IMR-90 (cell line): ENCODE results near the gene BRF1. TPM values are rescaled to one million over a fixed set of nuclear protein-coding genes. Genes with fewer than 3 reads are reported as not detected.

Source experiments
- ATAC-seq: fragments of 200-7000 bp; cut with Tn5 transposase; 2 replicates; pipeline ENCODE4 v1.9.1; 2020; ENCODE audit warnings: low read depth, mild to moderate bottlenecking, moderate library complexity
- BruUV-seq: library from RNA; stranded (reverse); fragments of 400-500 nt; replicated peaks from 2 replicates; lab custom pipeline; 2021; lab: Mats Ljungman, UMichigan
- CTCF ChIA-PET: fragments of 300-600 bp; formaldehyde crosslinking; extraction: SDS; loops from one replicate; lab custom pipeline; 2021; ENCODE audit warnings: antibody characterized with exemption; lab: Yijun Ruan, JAX
- POLR2A ChIA-PET: fragments of 300-600 bp; sonication (Branson Sonifier 250); formaldehyde crosslinking; loops from one replicate; lab custom pipeline; 2022; ENCODE audit warnings: antibody characterized with exemption; ENCODE audit not compliant: unreplicated experiment; lab: Charles Lee
- DNase-seq: peaks from one replicate; pipeline ENCODE4 v3.0.0; 2013
- H2AFZ ChIP-seq: replicated peaks from 2 replicates; pipeline ENCODE3; 2013; ENCODE audit warnings: low read length, mild to moderate bottlenecking; ENCODE audit not compliant: poor library complexity
- H2AK5ac ChIP-seq: 2 replicates; pipeline ENCODE4 v1.6.1; 2013; ENCODE audit warnings: low read depth, low read length, inconsistent platforms
- H2AK9ac ChIP-seq: replicated peaks from 2 replicates; pipeline ENCODE3; 2013; ENCODE audit warnings: mild to moderate bottlenecking, low read depth, low read length, moderate library complexity; ENCODE audit not compliant: poor library complexity
- H2BK120ac ChIP-seq: 2 replicates; pipeline ENCODE4 v1.6.1; 2013; ENCODE audit warnings: low read depth, low read length, inconsistent platforms
- H2BK15ac ChIP-seq: 3 replicates; pipeline ENCODE4 v1.6.1; 2013; ENCODE audit warnings: low read depth, low read length, inconsistent platforms
- H2BK20ac ChIP-seq: 2 replicates; pipeline ENCODE4 v1.6.1; 2013; ENCODE audit warnings: low read depth, mild to moderate bottlenecking, inconsistent platforms, low read length, moderate library complexity
- H2BK5ac ChIP-seq: 2 replicates; pipeline ENCODE4 v1.6.1; 2013; ENCODE audit warnings: mild to moderate bottlenecking, low read depth, low read length, inconsistent platforms; ENCODE audit not compliant: poor library complexity, severe bottlenecking
- H3K14ac ChIP-seq: replicated peaks from 2 replicates; pipeline ENCODE4 v1.6.1; 2013; ENCODE audit warnings: low read depth, low read length, inconsistent platforms
- H3K18ac ChIP-seq: 2 replicates; pipeline ENCODE4 v1.6.1; 2013; ENCODE audit warnings: low read depth, low read length, control low read depth
- H3K23ac ChIP-seq: 2 replicates; pipeline ENCODE4 v1.6.1; 2013; ENCODE audit warnings: low read depth, low read length, inconsistent platforms
- H3K27ac ChIP-seq: 2 replicates; pipeline ENCODE4 v1.5.1; 2013; ENCODE audit warnings: mild to moderate bottlenecking, control low read depth, low read length; ENCODE audit not compliant: insufficient read depth
- H3K27me3 ChIP-seq: 2 replicates; pipeline ENCODE4 v1.6.1; 2013; ENCODE audit warnings: low read length; ENCODE audit not compliant: control insufficient read depth, insufficient read depth
- H3K36me3 ChIP-seq: 2 replicates; pipeline ENCODE4 v1.6.1; 2013; ENCODE audit warnings: low read length, mixed read lengths; ENCODE audit not compliant: control insufficient read depth, insufficient read depth
- H3K4ac ChIP-seq: 2 replicates; pipeline ENCODE4 v1.6.1; 2013; ENCODE audit warnings: low read depth, low read length, inconsistent platforms
- H3K4me1 ChIP-seq: 2 replicates; pipeline ENCODE4 v1.6.1; 2013; ENCODE audit warnings: low read length, mixed read lengths; ENCODE audit not compliant: control insufficient read depth, insufficient read depth
- H3K4me2 ChIP-seq: 2 replicates; pipeline ENCODE4 v1.6.1; 2013; ENCODE audit warnings: low read depth, mild to moderate bottlenecking, control low read depth, low read length, moderate library complexity
- H3K4me3 ChIP-seq: 2 replicates; pipeline ENCODE4 v1.5.1; 2013; ENCODE audit warnings: low read depth, mild to moderate bottlenecking, control low read depth, low read length, moderate library complexity; ENCODE audit not compliant: insufficient read depth
- H3K56ac ChIP-seq: 2 replicates; pipeline ENCODE4 v1.6.1; 2013; ENCODE audit warnings: low read length, inconsistent platforms; ENCODE audit not compliant: insufficient read depth; ENCODE audit errors: extremely low read depth
- H3K79me1 ChIP-seq, 2 experiments: 2 replicates each; pipeline ENCODE4 v1.6.1; 2013; ENCODE audit warnings: low read length in 2 of 2, inconsistent platforms in 1 of 2, low read depth in 1 of 2
- H3K9ac ChIP-seq: 2 replicates; pipeline ENCODE4 v1.6.1; 2013; ENCODE audit warnings: low read depth, low read length, control low read depth
- H3K9me1 ChIP-seq: 2 replicates; pipeline ENCODE4 v1.6.1; 2013; ENCODE audit warnings: low read length, inconsistent platforms; ENCODE audit not compliant: insufficient read depth
- H3K9me3 ChIP-seq: 2 replicates; pipeline ENCODE4 v1.6.1; 2013; ENCODE audit warnings: low read length; ENCODE audit not compliant: control insufficient read depth, insufficient read depth
- H4K20me1 ChIP-seq: 2 replicates; pipeline ENCODE4 v1.6.1; 2013; ENCODE audit warnings: low read length, inconsistent platforms; ENCODE audit not compliant: insufficient read depth
- H4K5ac ChIP-seq: 2 replicates; pipeline ENCODE4 v1.6.1; 2013; ENCODE audit warnings: mild to moderate bottlenecking, low read depth, low read length, control low read depth
- H4K8ac ChIP-seq, 2 experiments: 2 replicates each; pipeline ENCODE4 v1.6.1; 2013; ENCODE audit warnings: low read depth in 2 of 2, low read length in 2 of 2, control low read depth in 1 of 2, inconsistent platforms in 1 of 2
- H4K91ac ChIP-seq: 2 replicates; pipeline ENCODE4 v1.6.1; 2013; ENCODE audit warnings: low read depth, low read length, inconsistent platforms; ENCODE audit not compliant: insufficient read depth
- MAFK ChIP-seq: IDR thresholded peaks from 2 replicates; pipeline ENCODE4 v1.6.1; 2012; ENCODE audit warnings: low read depth, low read length, improper control_type of control experiment
- NFE2L2 ChIP-seq: fragments of 150-350 bp; IDR thresholded peaks from 2 replicates; pipeline ENCODE4 v1.6.1; 2016; ENCODE audit warnings: low read depth, mild to moderate bottlenecking, low read length
- RAD21 ChIP-seq: IDR thresholded peaks from 2 replicates; pipeline ENCODE4 v1.6.1; 2012; ENCODE audit warnings: low read length, improper control_type of control experiment
- RCOR1 ChIP-seq: IDR thresholded peaks from 2 replicates; pipeline ENCODE4 v1.6.1; 2012; ENCODE audit warnings: mild to moderate bottlenecking, low read length, improper control_type of control experiment; ENCODE audit not compliant: insufficient replicate concordance
- RFX5 ChIP-seq: IDR thresholded peaks from 2 replicates; pipeline ENCODE4 v1.8.0; 2012; ENCODE audit warnings: low read depth, mild to moderate bottlenecking, low read length, moderate library complexity
- SMC3 ChIP-seq: fragments of 150-350 bp; IDR thresholded peaks from 2 replicates; pipeline ENCODE4 v1.6.1; 2016; ENCODE audit warnings: low read depth, mild to moderate bottlenecking, antibody characterized with exemption, low read length, moderate library complexity
- WGBS, 2 experiments: methylation state at CpG; one replicate each; pipeline versions ENCODE4 v1.1.5 to v1.1.7; 2013; ENCODE audit warnings: missing lambda C conversion rate in 2 of 2; ENCODE audit not compliant: insufficient read length in 1 of 2; ENCODE audit errors: extremely low coverage in 2 of 2; 5-methylcytosine and 5-hydroxymethylcytosine counted together
- dilution Hi-C: fragments of 300-500 bp; cut with HindIII; formaldehyde crosslinking; loops from one replicate; pipeline ENCODE4 v1.14.3; 2018; ENCODE audit warnings: low sequenced_read_pairs; ENCODE audit not compliant: unreplicated experiment
- in situ Hi-C: fragments of 300-500 bp; cut with MboI; formaldehyde crosslinking; loops from 3 replicates; pipeline ENCODE4 v1.14.3; 2019; ENCODE audit warnings: low sequenced_read_pairs, inconsistent platforms, mixed read lengths
- intact Hi-C: fragments of 100-400 bp; cut with micrococcal nuclease; formaldehyde crosslinking; loops from 2 replicates; pipeline ENCODE4 v1.10.0; 2022
- polyA plus RNA-seq, 3 experiments: library from polyadenylated mRNA; depleted of rRNA; stranded (reverse); fragments of >200 nt; gene quantifications; 2 replicates each; pipeline ENCODE4 v1.2.3, GENCODE V29; 2012; ENCODE audit warnings: low replicate concordance in 1 of 3
- total RNA-seq: library from RNA; depleted of rRNA; stranded (reverse); fragments of >200 nt; gene quantifications from 2 replicates; pipeline ENCODE4 v1.2.3, GENCODE V29; 2012
- TF ChIP-seq, protein P1 (sequence below): fragments of 150-350 bp; IDR thresholded peaks from 2 replicates; pipeline ENCODE4 v1.6.1; 2017; ENCODE audit warnings: mild to moderate bottlenecking, antibody characterized with exemption, low read length, low read depth
- TF ChIP-seq, protein P2 (sequence below): conservative IDR thresholded peaks from 2 replicates; pipeline ENCODE4 v1.5.1; 2012; ENCODE audit warnings: mild to moderate bottlenecking, low read depth, low read length, improper control_type of control experiment

The BRF1 gene
- total and polyA plus RNA-seq, 2 of the 4 experiments (the other 2 are of a cell fraction) = 12.4 to 16.7 TPM

DNA sequence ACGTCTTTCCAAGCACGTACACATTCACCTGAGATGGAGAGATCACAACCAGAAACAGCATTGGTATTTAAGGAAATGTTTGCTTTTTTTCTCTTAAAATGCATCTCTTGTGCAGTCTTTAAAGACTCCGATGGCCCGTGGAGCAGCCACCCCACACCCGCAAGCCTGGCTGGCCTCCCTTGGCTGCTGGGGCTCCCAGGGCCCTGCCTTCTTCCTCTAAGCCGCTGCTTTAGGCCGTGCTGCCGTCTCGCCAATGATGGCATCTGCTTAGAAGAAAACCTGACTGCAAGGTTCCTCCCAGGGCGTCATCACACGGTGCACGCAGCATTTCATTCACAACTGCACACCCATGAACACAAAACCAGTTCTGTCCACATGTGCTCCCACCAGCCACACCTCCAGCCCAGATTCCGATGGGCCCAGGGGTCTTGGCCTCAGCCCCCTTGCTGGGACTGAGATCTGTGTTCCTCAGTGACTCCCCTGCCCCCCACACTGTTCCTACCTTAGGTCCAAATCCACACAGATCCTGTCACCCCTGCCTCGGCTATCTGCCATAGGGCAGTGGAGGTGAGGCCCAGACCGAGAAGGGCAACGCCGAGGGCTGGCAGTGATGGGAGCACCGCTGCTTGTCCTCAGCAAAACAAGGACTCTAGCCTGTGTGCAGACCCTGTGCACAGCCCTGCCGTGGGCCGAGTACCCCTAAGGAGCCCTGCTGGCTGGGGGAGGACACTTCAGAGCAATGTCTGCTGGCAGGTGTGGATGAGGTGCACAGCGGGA lies 48.1 kb downstream of the BRF1 start:
- Histone ChIP-seq H3K4ac (no peak overlapping the region), H2BK5ac (no peak overlapping the region), H2AK9ac (no peak overlapping the region), H3K4me3 (no peak overlapping the region), H3K14ac (no peak overlapping the region), H3K9me3 (no peaks in the 10 kb centered on the region), H4K20me1 (peaks cover 12% of the 10 kb centered on the region), H4K8ac (no peak overlapping the region), H3K79me1 (peaks cover 28 to 48% of the 10 kb centered on the region in 2 experiments), H3K4me1 (peaks cover 12% of the 10 kb centered on the region), H3K36me3 (peaks cover 37% of the 10 kb centered on the region), H3K23ac (no peak overlapping the region), H2BK15ac (no peak overlapping the region), H4K5ac (no peak overlapping the region), H3K56ac (no peak overlapping the region), H2AFZ (no peak overlapping the region), H2AK5ac (no peak overlapping the region), H3K27ac (no peak overlapping the region), H3K18ac (no peak overlapping the region), H4K91ac (no peak overlapping the region), H2BK120ac (no peak overlapping the region), H3K9me1 (0 out of 2 replicates have a peak, but pooled peaks cover 17% of the 10 kb centered on the region), H3K27me3 (no peaks in the 10 kb centered on the region), H2BK20ac (no peak overlapping the region), H3K4me2 (no peak overlapping the region), H3K9ac (no peak overlapping the region)
- TF ChIP-seq, protein P1, sequence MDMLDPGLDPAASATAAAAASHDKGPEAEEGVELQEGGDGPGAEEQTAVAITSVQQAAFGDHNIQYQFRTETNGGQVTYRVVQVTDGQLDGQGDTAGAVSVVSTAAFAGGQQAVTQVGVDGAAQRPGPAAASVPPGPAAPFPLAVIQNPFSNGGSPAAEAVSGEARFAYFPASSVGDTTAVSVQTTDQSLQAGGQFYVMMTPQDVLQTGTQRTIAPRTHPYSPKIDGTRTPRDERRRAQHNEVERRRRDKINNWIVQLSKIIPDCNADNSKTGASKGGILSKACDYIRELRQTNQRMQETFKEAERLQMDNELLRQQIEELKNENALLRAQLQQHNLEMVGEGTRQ = no peak
- TF ChIP-seq RCOR1 = no peak
- TF ChIP-seq RFX5 = no peak
- no peak for TF ChIP-seq MAFK
- no peak for TF ChIP-seq RAD21
- no peak for TF ChIP-seq SMC3
- no peak for TF ChIP-seq NFE2L2
- TF ChIP-seq, protein P2, sequence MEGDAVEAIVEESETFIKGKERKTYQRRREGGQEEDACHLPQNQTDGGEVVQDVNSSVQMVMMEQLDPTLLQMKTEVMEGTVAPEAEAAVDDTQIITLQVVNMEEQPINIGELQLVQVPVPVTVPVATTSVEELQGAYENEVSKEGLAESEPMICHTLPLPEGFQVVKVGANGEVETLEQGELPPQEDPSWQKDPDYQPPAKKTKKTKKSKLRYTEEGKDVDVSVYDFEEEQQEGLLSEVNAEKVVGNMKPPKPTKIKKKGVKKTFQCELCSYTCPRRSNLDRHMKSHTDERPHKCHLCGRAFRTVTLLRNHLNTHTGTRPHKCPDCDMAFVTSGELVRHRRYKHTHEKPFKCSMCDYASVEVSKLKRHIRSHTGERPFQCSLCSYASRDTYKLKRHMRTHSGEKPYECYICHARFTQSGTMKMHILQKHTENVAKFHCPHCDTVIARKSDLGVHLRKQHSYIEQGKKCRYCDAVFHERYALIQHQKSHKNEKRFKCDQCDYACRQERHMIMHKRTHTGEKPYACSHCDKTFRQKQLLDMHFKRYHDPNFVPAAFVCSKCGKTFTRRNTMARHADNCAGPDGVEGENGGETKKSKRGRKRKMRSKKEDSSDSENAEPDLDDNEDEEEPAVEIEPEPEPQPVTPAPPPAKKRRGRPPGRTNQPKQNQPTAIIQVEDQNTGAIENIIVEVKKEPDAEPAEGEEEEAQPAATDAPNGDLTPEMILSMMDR = no peak
- no peak for DNase-seq
- no TSS peak for BruUV-seq
- POLR2A ChIA-PET = no interaction called here
- dilution Hi-C loops (no loop called here), intact Hi-C loops (no loop called here), in situ Hi-C loops (no loop called here)
- CTCF ChIA-PET = no interaction called here
- no peak for ATAC-seq
- 90% methylated on average over 10 of the region's 21 CpGs; no CpG with 5 or more reads in 1 of the 2 experiments for WGBS, 2 experiments
